ENCODE results near the gene MCC. TPM values are rescaled to one million over a fixed set of nuclear protein-coding genes. Genes with fewer than 3 reads are reported as not detected.

Gene MCC
- total and polyA plus RNA-seq, 4 donors = 1.6 to 38.6 (median 11.2) TPM

DNA sequence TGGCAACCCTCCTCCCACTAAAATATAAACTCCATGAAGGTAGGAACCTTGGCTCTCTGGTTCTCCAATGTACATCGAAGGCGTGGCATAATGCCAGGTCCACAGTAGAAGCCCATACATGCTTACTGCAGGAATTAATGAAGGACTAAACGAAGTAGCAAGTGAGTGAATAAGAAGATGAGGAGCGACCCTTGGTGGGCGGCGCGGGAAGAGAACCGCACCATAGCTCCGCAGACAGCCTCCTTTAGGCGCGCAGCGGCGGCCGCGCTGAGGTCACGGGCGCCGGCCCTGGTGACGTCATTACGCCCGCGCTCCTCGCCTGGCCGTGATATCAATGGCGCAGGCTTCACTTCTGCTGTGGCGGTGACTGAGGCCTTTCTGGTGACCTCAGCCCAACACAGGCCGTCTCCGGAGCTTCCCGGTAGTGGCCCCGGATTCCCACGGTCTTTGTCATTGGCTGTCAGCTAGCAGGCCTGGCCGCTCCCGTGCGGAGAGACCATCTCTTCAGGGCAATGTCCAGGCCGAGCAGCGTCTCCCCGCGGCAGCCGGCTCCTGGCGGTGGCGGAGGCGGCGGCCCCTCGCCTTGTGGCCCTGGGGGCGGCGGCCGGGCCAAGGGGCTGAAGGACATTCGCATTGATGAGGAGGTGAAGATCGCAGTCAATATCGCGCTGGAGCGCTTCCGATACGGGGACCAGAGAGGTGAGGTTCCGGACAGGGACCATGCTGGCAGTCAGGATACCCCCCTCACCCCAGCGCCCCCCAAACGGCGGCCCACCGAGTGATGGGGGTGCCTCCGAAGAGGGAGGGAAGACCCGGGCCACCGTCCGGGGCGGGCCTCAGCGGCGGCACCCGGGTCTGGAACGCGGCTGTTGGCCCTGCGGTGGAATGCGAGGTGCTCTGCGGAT lies 25.4 kb upstream of the MCC start, which contains the start of gene YTHDC2:
YTHDC2 (plus strand) TSS at position 311 of the 905 bp plus-strand sequence; CDS start at position 513, 202 bp downstream.
- TF ChIP-seq, protein P1, sequence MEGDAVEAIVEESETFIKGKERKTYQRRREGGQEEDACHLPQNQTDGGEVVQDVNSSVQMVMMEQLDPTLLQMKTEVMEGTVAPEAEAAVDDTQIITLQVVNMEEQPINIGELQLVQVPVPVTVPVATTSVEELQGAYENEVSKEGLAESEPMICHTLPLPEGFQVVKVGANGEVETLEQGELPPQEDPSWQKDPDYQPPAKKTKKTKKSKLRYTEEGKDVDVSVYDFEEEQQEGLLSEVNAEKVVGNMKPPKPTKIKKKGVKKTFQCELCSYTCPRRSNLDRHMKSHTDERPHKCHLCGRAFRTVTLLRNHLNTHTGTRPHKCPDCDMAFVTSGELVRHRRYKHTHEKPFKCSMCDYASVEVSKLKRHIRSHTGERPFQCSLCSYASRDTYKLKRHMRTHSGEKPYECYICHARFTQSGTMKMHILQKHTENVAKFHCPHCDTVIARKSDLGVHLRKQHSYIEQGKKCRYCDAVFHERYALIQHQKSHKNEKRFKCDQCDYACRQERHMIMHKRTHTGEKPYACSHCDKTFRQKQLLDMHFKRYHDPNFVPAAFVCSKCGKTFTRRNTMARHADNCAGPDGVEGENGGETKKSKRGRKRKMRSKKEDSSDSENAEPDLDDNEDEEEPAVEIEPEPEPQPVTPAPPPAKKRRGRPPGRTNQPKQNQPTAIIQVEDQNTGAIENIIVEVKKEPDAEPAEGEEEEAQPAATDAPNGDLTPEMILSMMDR (IDR thresholded peaks at IDR 0.05; ENCODE audit: control extremely low read depth, extremely low read depth) = no peak

DNA sequence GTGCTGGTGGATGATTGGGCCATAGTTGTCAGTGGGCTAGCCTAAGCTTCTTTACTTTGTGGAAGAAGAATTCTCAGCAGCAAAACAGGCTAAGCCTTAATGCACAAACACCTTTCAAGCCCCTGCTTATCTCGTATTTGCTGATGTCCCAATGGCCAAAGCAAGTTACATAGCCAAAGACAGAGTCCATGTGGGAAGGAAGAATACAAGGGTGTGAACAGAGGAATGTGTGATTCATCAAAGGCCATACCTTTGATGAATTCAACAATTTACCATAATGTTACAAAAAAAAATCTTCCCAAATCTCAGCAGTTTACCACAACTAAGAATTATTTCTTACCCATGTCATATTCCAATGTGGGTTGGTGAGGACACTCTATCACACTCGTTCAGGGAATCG lies 24.1 kb upstream of the MCC start:
- no peak overlapping the region for H3K9ac ChIP-seq (ENCODE audit: insufficient read depth in 1 of 2, low read length in 2 of 2)
- 91 to 92% methylated on average over 3 of the region's 3 CpGs for WGBS, 2 donors
- TF ChIP-seq, protein P1 (IDR thresholded peaks at IDR 0.05; ENCODE audit: control extremely low read depth, extremely low read depth) = no peak
- peaks cover 0 to 9% (median 1%) of the 10 kb centered on the region in 4 donors for H3K36me3 ChIP-seq (ENCODE audit: control insufficient read depth in 4 of 4, insufficient read depth in 4 of 4, low read length in 4 of 4)
- H3K27ac ChIP-seq (ENCODE audit: low read depth in 1 of 2, low read length in 1 of 2) = no peak overlapping the region
- H3K9me3 ChIP-seq (ENCODE audit: control insufficient read depth in 4 of 4, insufficient read depth in 3 of 4, low read length in 3 of 4) = peaks cover 0 to 2% (median 0%) of the 10 kb centered on the region in 4 donors
- peaks cover 0 to 12% (median 0%) of the 10 kb centered on the region in 5 donors for H3K4me1 ChIP-seq (ENCODE audit: control insufficient read depth in 5 of 5, insufficient read depth in 5 of 5, low read length in 5 of 5)
- ATAC-seq (ENCODE audit: insufficient read depth, low FRiP score) (no peak), DNase-seq (no peak)
- H3K4me3 ChIP-seq = no peak overlapping the region
- peaks cover 0 to 9% (median 1%) of the 10 kb centered on the region in 3 donors for H3K27me3 ChIP-seq (ENCODE audit: control insufficient read depth in 3 of 3, insufficient read depth in 3 of 3, low read length in 2 of 3)

More for the DNA sequence above, 25.4 kb upstream of the MCC start, which contains the start of gene YTHDC2:
- Histone ChIP-seq H3K36me3 (ENCODE audit: control insufficient read depth in 4 of 4, insufficient read depth in 4 of 4, low read length in 4 of 4) (peaks cover 0 to 9% (median 3%) of the 10 kb centered on the region in 4 donors), H3K27ac (ENCODE audit: low read depth in 1 of 2, low read length in 1 of 2) (peak within 1 kb of the TSS; percentile 92 to 98), H3K4me1 (ENCODE audit: control insufficient read depth in 5 of 5, insufficient read depth in 5 of 5, low read length in 5 of 5) (peaks cover 0 to 12% (median 0%) of the 10 kb centered on the region in 5 donors), H3K9ac (ENCODE audit: insufficient read depth in 1 of 2, low read length in 2 of 2) (peak within 1 kb of the TSS; percentile 94 to 96), H3K4me3 (peak within 1 kb of the TSS; percentile 87), H3K27me3 (ENCODE audit: control insufficient read depth in 3 of 3, insufficient read depth in 3 of 3, low read length in 2 of 3) (peaks cover 0 to 9% (median 0%) of the 10 kb centered on the region in 3 donors), H3K9me3 (ENCODE audit: control insufficient read depth in 4 of 4, insufficient read depth in 3 of 4, low read length in 3 of 4) (peaks cover 0 to 2% (median 0%) of the 10 kb centered on the region in 4 donors)
- WGBS, 2 donors = 0 to 1% methylated on average over 72 of the region's 72 CpGs
- ATAC-seq (ENCODE audit: insufficient read depth, low FRiP score) = peak; percentile 98
- peak; percentile 93 to 94 (median 93) for DNase-seq

DNA sequence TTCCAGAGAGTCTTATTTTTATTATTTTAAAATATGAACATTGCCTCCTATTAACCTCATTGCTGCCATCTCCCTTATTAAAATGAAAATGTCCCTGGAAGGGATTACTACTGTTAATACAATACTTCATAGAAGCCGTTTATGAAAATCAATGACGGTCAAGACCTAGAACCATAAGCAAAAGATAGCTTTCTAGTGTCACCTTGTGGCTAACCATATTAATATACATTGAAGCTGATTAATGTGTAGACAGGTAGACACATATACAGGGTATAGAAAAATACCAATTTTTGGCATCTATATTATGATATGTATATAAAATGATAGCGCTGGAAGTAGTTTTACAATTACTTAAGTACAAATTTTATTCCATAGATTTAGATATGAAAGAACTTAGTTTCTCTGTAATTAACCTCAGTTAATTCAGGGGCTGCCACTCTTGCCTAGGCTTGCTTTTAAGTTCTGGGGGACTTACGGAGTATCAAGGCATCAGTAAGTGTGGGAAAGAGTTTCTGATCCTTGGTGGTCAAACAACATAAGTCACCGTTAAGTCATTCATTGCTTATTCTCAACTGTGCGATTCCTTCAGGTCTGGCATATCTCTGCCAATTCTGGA lies 22.7 kb upstream of the MCC start:
- no peak overlapping the region for H3K27ac ChIP-seq (ENCODE audit: low read depth in 1 of 2, low read length in 1 of 2)
- DNase-seq = peak in 2 of 3 donors; percentile 49 to 65
- H3K36me3 ChIP-seq (ENCODE audit: control insufficient read depth in 4 of 4, insufficient read depth in 4 of 4, low read length in 4 of 4) = peaks cover 0 to 3% (median 0%) of the 10 kb centered on the region in 4 donors
- ATAC-seq (ENCODE audit: insufficient read depth, low FRiP score) = no peak
- no peak overlapping the region for H3K4me3 ChIP-seq
- TF ChIP-seq, protein P1 (IDR thresholded peaks at IDR 0.05; ENCODE audit: control extremely low read depth, extremely low read depth) = peak; percentile 4
- peaks cover 0 to 12% (median 0%) of the 10 kb centered on the region in 5 donors for H3K4me1 ChIP-seq (ENCODE audit: control insufficient read depth in 5 of 5, insufficient read depth in 5 of 5, low read length in 5 of 5)
- no peak overlapping the region for H3K9ac ChIP-seq (ENCODE audit: insufficient read depth in 1 of 2, low read length in 2 of 2)
- WGBS, 2 donors = 54 to 56% methylated on average over 6 of the region's 6 CpGs
- peaks cover 0 to 9% (median 3%) of the 10 kb centered on the region in 3 donors for H3K27me3 ChIP-seq (ENCODE audit: control insufficient read depth in 3 of 3, insufficient read depth in 3 of 3, low read length in 2 of 3)
- H3K9me3 ChIP-seq (ENCODE audit: control insufficient read depth in 4 of 4, insufficient read depth in 3 of 4, low read length in 3 of 4) = peaks cover 0 to 2% (median 0%) of the 10 kb centered on the region in 4 donors
